ENCODE results near the gene PTGDS.

PTGDS gene

GRCh38 chr9:136972335-136972734 is 5.0 kb upstream of the PTGDS start:
- in situ Hi-C loops (cut with MboI; ENCODE audit: low sequenced_read_pairs): no loop called here

- in situ Hi-C loops (cut with MboI; ENCODE audit: low sequenced_read_pairs): no loop called here
Observed at GRCh38 chr9:136972743-136973142, 4.6 kb upstream of the PTGDS start.

- in situ Hi-C loops (cut with MboI; ENCODE audit: low sequenced_read_pairs): no loop called here
Observed at GRCh38 chr9:136973618-136974617, 3.4 kb upstream of the PTGDS start.

- in situ Hi-C loops (cut with MboI; ENCODE audit: low sequenced_read_pairs): no loop called here
Observed at GRCh38 chr9:136974817-136975535, 2.3 kb upstream of the PTGDS start.

GRCh38 chr9:136975644-136976043 is 1.7 kb upstream of the PTGDS start:
- in situ Hi-C loops (cut with MboI; ENCODE audit: low sequenced_read_pairs): no loop called here

- in situ Hi-C loops (cut with MboI; ENCODE audit: low sequenced_read_pairs): no loop called here
Observed at GRCh38 chr9:136977649-136978072, 357 bp downstream of the PTGDS start.

GRCh38 chr9:136978073-136978864 is 965 bp downstream of the PTGDS start:
- in situ Hi-C loops (cut with MboI; ENCODE audit: low sequenced_read_pairs): no loop called here

GRCh38 chr9:136978865-136979544 is 1.7 kb downstream of the PTGDS start:
- in situ Hi-C loops (cut with MboI; ENCODE audit: low sequenced_read_pairs): no loop called here

- in situ Hi-C loops (cut with MboI; ENCODE audit: low sequenced_read_pairs): no loop called here
Observed at GRCh38 chr9:136979769-136980587, 2.7 kb downstream of the PTGDS start.

- in situ Hi-C loops (cut with MboI; ENCODE audit: low sequenced_read_pairs): no loop called here
Observed at GRCh38 chr9:136980669-136981478, 3.6 kb downstream of the PTGDS start.

- in situ Hi-C loops (cut with MboI; ENCODE audit: low sequenced_read_pairs): no loop called here
Observed at GRCh38 chr9:136981588-136982231, 4.4 kb downstream of the PTGDS start.

GRCh38 chr9:136982232-136983051 is 5.1 kb downstream of the PTGDS start, which contains the start of gene LCNL1:
Gene LCNL1 (plus strand): TSS chr9:136982993. CDS start chr9:136983587, 594 bp downstream.
- in situ Hi-C loops (cut with MboI; ENCODE audit: low sequenced_read_pairs): no loop called here

GRCh38 chr9:136983167-136983566 is 5.9 kb downstream of the PTGDS start:
- in situ Hi-C loops (cut with MboI; ENCODE audit: low sequenced_read_pairs): no loop called here

- in situ Hi-C loops (cut with MboI; ENCODE audit: low sequenced_read_pairs): no loop called here
Observed at GRCh38 chr9:136983656-136984314, 6.5 kb downstream of the PTGDS start.

GRCh38 chr9:136984464-136985026 is 7.2 kb downstream of the PTGDS start:
- in situ Hi-C loops (cut with MboI; ENCODE audit: low sequenced_read_pairs): no loop called here

GRCh38 chr9:136985027-136985602 is 7.8 kb downstream of the PTGDS start:
- in situ Hi-C loops (cut with MboI; ENCODE audit: low sequenced_read_pairs): no loop called here
